ENCODE data around the gene TBL3. TPM values are rescaled to one million over a fixed set of nuclear protein-coding genes. Genes with fewer than 3 reads are reported as not detected.

Gene TBL3
- total RNA-seq, 5 donors from 2014 or later (not counting 1 experiment from before 2014, with no cell fraction given), result 21.1 to 45.6 (median 36.9) TPM

GRCh38 chr16:1990351-1991134 lies 18.7 kb downstream of the TBL3 start:
- Mint-ChIP-seq H3K27me3 (peaks cover 5 to 14% of the 10 kb centered on the region in 2 donors), H3K27ac (peak overlapping the region in 1 of 2 donors; percentile 39), H3K4me3 (peak overlapping the region; percentile 73 to 77 (median 75)), H3K36me3 (peaks cover 5% of the 10 kb centered on the region), H3K4me1 (peaks cover 7 to 30% (median 19%) of the 10 kb centered on the region in 3 donors), H3K9me3 (no peaks in the 10 kb centered on the region)
- CTCF ChIA-PET, result no interaction called here
- Histone ChIP-seq H3K27me3 (replicated peaks in 1 of 2; ENCODE audit: control insufficient read depth in 2 of 2, extremely low read depth in 1 of 2, insufficient read depth in 2 of 2, low read length in 1 of 2) (peaks cover 3 to 35% of the 10 kb centered on the region in 2 experiments), H3K4me1 (ENCODE audit: control insufficient read depth in 1 of 2, extremely low read depth in 1 of 2, insufficient read depth in 2 of 2, low read length in 2 of 2) (peaks cover 16 to 30% of the 10 kb centered on the region in 2 experiments), H3K9me3 (no peaks in the 10 kb centered on the region), H3K27ac (ENCODE audit: low read length) (no peak overlapping the region), H3K4me3 (ENCODE audit: control insufficient read depth in 1 of 2, extremely low read depth in 1 of 2, low read length in 1 of 2) (peak overlapping the region; percentile 52 to 58), H3K36me3 (ENCODE audit: control insufficient read depth in 2 of 2, extremely low read depth in 1 of 2, insufficient read depth in 1 of 2, low read length in 1 of 2) (peaks cover 0 to 7% of the 10 kb centered on the region in 2 donors)
- WGBS (ENCODE audit: insufficient coverage), result 6% methylated on average over 28 of the region's 50 CpGs
- POLR2A ChIA-PET, result interaction anchor here in 1 of 2 donors (0.9 kb wide), 1 partner anchor 20 kb away, joined by 3 read pairs; no protein-coding TSS in a partner anchor
- DNase-seq (peak in 5 of 35 experiments; percentile 32 to 56 (median 50)), ATAC-seq (replicated peaks in 1 of 4) (no peak)

GRCh38 chr16:1991135-1991551 lies 19.3 kb downstream of the TBL3 start:
- peak in 25 of 35 experiments; percentile 15 to 75 (median 46) for DNase-seq
- peak overlapping the region; percentile 12 to 57 for H3K27ac Mint-ChIP-seq
- ChIA-PET POLR2A (interaction anchor here in 1 of 2 donors (0.9 kb wide), 1 partner anchor 20 kb away, joined by 3 read pairs; no protein-coding TSS in a partner anchor), CTCF (no interaction called here)
- no peaks in the 10 kb centered on the region for H3K9me3 Mint-ChIP-seq
- H3K36me3 Mint-ChIP-seq, result peaks cover 5% of the 10 kb centered on the region
- H3K27me3 Mint-ChIP-seq, result peaks cover 5 to 14% of the 10 kb centered on the region in 2 donors
- Histone ChIP-seq H3K27ac (ENCODE audit: low read length) (peak overlapping the region; percentile 68), H3K36me3 (ENCODE audit: control insufficient read depth in 2 of 2, extremely low read depth in 1 of 2, insufficient read depth in 1 of 2, low read length in 1 of 2) (peaks cover 0 to 3% of the 10 kb centered on the region in 2 donors), H3K27me3 (replicated peaks in 1 of 2; ENCODE audit: control insufficient read depth in 2 of 2, extremely low read depth in 1 of 2, insufficient read depth in 2 of 2, low read length in 1 of 2) (peaks cover 3 to 35% of the 10 kb centered on the region in 2 experiments), H3K4me3 (ENCODE audit: control insufficient read depth in 1 of 2, extremely low read depth in 1 of 2, low read length in 1 of 2) (peak overlapping the region; percentile 52 to 58), H3K4me1 (ENCODE audit: control insufficient read depth in 1 of 2, extremely low read depth in 1 of 2, insufficient read depth in 2 of 2, low read length in 2 of 2) (peaks cover 16 to 30% of the 10 kb centered on the region in 2 experiments), H3K9me3 (no peaks in the 10 kb centered on the region)
- H3K4me1 Mint-ChIP-seq, result peaks cover 7 to 30% (median 19%) of the 10 kb centered on the region in 3 donors
- peak overlapping the region; percentile 73 to 77 (median 75) for H3K4me3 Mint-ChIP-seq
- under 1% methylated on average over 18 of the region's 18 CpGs for WGBS (ENCODE audit: insufficient coverage)
- ATAC-seq (replicated peaks in 1 of 4), result peak; percentile 21 to 38 (median 30)

- ATAC-seq (replicated peaks in 1 of 4), result no peak
- H3K4me1 Mint-ChIP-seq, result peaks cover 7 to 29% (median 19%) of the 10 kb centered on the region in 3 donors
- peaks cover 5 to 14% of the 10 kb centered on the region in 2 donors for H3K27me3 Mint-ChIP-seq
- peak overlapping the region; percentile 12 to 57 for H3K27ac Mint-ChIP-seq
- peak overlapping the region; percentile 73 to 77 (median 75) for H3K4me3 Mint-ChIP-seq
- H3K9me3 ChIP-seq, result no peaks in the 10 kb centered on the region
- no peak for DNase-seq
- H3K4me3 ChIP-seq (ENCODE audit: control insufficient read depth in 1 of 2, extremely low read depth in 1 of 2, low read length in 1 of 2), result peak overlapping the region; percentile 35 to 52
- 10% methylated on average over 20 of the region's 22 CpGs for WGBS (ENCODE audit: insufficient coverage)
- H3K36me3 Mint-ChIP-seq, result peaks cover 1% of the 10 kb centered on the region
- H3K27me3 ChIP-seq (replicated peaks in 1 of 2; ENCODE audit: control insufficient read depth in 2 of 2, extremely low read depth in 1 of 2, insufficient read depth in 2 of 2, low read length in 1 of 2), result peaks cover 3 to 35% of the 10 kb centered on the region in 2 experiments
- ChIA-PET CTCF (interaction anchor here in 1 of 2 donors (1.1 kb wide), 1 partner anchor 27 kb away, joined by 3 read pairs; the partner anchor contains the start of gene RPS2), POLR2A (interaction anchor here in 1 of 2 donors (0.6 to 1.4 kb wide), 4 partner anchors 21 to 230 kb away, joined by 3 to 9 read pairs (median 4); partner anchors contain the start of gene RPS2)
- peaks cover 16 to 30% of the 10 kb centered on the region in 2 experiments for H3K4me1 ChIP-seq (ENCODE audit: control insufficient read depth in 1 of 2, extremely low read depth in 1 of 2, insufficient read depth in 2 of 2, low read length in 2 of 2)
- no peaks in the 10 kb centered on the region for H3K9me3 Mint-ChIP-seq
- no peaks in the 10 kb centered on the region for H3K36me3 ChIP-seq (ENCODE audit: control insufficient read depth in 2 of 2, extremely low read depth in 1 of 2, insufficient read depth in 1 of 2, low read length in 1 of 2)
- peak overlapping the region; percentile 68 for H3K27ac ChIP-seq (ENCODE audit: low read length)
These were observed 19.7 kb downstream of the TBL3 start for GRCh38 chr16:1991588-1991947.

- Histone ChIP-seq H3K36me3 (ENCODE audit: control insufficient read depth in 2 of 2, extremely low read depth in 1 of 2, insufficient read depth in 1 of 2, low read length in 1 of 2) (peaks cover under 1 to 2% of the 10 kb centered on the region in 2 donors), H3K27me3 (replicated peaks in 1 of 2; ENCODE audit: control insufficient read depth in 2 of 2, extremely low read depth in 1 of 2, insufficient read depth in 2 of 2, low read length in 1 of 2) (peaks cover 3 to 35% of the 10 kb centered on the region in 2 experiments), H3K4me1 (ENCODE audit: control insufficient read depth in 1 of 2, extremely low read depth in 1 of 2, insufficient read depth in 2 of 2, low read length in 2 of 2) (peaks cover 16 to 30% of the 10 kb centered on the region in 2 experiments), H3K27ac (ENCODE audit: low read length) (peak overlapping the region; percentile 68), H3K4me3 (ENCODE audit: control insufficient read depth in 1 of 2, extremely low read depth in 1 of 2, low read length in 1 of 2) (peak overlapping the region; percentile 35 to 52), H3K9me3 (no peaks in the 10 kb centered on the region)
- no peaks in the 10 kb centered on the region for H3K9me3 Mint-ChIP-seq
- 6% methylated on average over 73 of the region's 96 CpGs for WGBS (ENCODE audit: insufficient coverage)
- CTCF ChIA-PET, result interaction anchor here in 1 of 2 donors (0.5 to 1.1 kb wide), 4 partner anchors 12 to 163 kb away, joined by 3 read pairs; partner anchors contain the start of genes RPS2 and TRAF7
- ATAC-seq (replicated peaks in 1 of 4) (peak; percentile 79 to 89 (median 83)), DNase-seq (peak; percentile 90 to 99 (median 97))
- POLR2A ChIA-PET, result interaction anchor here in 1 of 2 donors (0.6 to 1.4 kb wide), 5 partner anchors 10 to 230 kb away, joined by 3 to 9 read pairs (median 3); partner anchors contain the start of gene RPS2
- H3K4me1 Mint-ChIP-seq, result peaks cover 7 to 28% (median 19%) of the 10 kb centered on the region in 3 donors
- H3K27me3 Mint-ChIP-seq, result peaks cover 5 to 14% of the 10 kb centered on the region in 2 donors
- peak overlapping the region in 1 of 2 donors; percentile 12 for H3K27ac Mint-ChIP-seq
- peak overlapping the region; percentile 73 to 77 (median 75) for H3K4me3 Mint-ChIP-seq
- peaks cover under 1% of the 10 kb centered on the region for H3K36me3 Mint-ChIP-seq
These were observed 20.3 kb downstream of the TBL3 start for GRCh38 chr16:1991948-1992703.

- no peak for ATAC-seq (replicated peaks in 1 of 4)
- H3K4me3 ChIP-seq (ENCODE audit: control insufficient read depth in 1 of 2, extremely low read depth in 1 of 2, low read length in 1 of 2), result no peak overlapping the region
- H3K4me3 Mint-ChIP-seq, result no peak overlapping the region
- POLR2A ChIA-PET, result interaction anchor here in 1 of 2 donors (0.7 to 1.4 kb wide), 3 partner anchors 9 to 159 kb away, joined by 3 to 9 read pairs (median 3); partner anchors contain the start of gene RPS2
- H3K9me3 Mint-ChIP-seq, result no peaks in the 10 kb centered on the region
- peak overlapping the region; percentile 57 for H3K27ac ChIP-seq (ENCODE audit: low read length)
- H3K9me3 ChIP-seq, result no peaks in the 10 kb centered on the region
- peaks cover 3% of the 10 kb centered on the region for H3K36me3 Mint-ChIP-seq
- peaks cover 5 to 14% of the 10 kb centered on the region in 2 donors for H3K27me3 Mint-ChIP-seq
- peaks cover 7 to 28% (median 19%) of the 10 kb centered on the region in 3 donors for H3K4me1 Mint-ChIP-seq
- no peak overlapping the region for H3K27ac Mint-ChIP-seq
- peak in 1 of 35 experiments; percentile 25 for DNase-seq
- 65% methylated on average over 50 of the region's 50 CpGs for WGBS (ENCODE audit: insufficient coverage)
- CTCF ChIA-PET, result interaction anchor here in 1 of 2 donors (0.5 to 1.1 kb wide), 4 partner anchors 11 to 163 kb away, joined by 3 read pairs; partner anchors contain the start of genes RPS2 and TRAF7
- H3K4me1 ChIP-seq (ENCODE audit: control insufficient read depth in 1 of 2, extremely low read depth in 1 of 2, insufficient read depth in 2 of 2, low read length in 2 of 2), result peaks cover 16 to 30% of the 10 kb centered on the region in 2 experiments
- peaks cover 2 to 6% of the 10 kb centered on the region in 2 donors for H3K36me3 ChIP-seq (ENCODE audit: control insufficient read depth in 2 of 2, extremely low read depth in 1 of 2, insufficient read depth in 1 of 2, low read length in 1 of 2)
- H3K27me3 ChIP-seq (replicated peaks in 1 of 2; ENCODE audit: control insufficient read depth in 2 of 2, extremely low read depth in 1 of 2, insufficient read depth in 2 of 2, low read length in 1 of 2), result peaks cover 3 to 33% of the 10 kb centered on the region in 2 experiments
These were observed 21.0 kb downstream of the TBL3 start for GRCh38 chr16:1992704-1993317.
